CD14-positive monocyte (primary cell): Measurements from ENCODE around the gene SH2B2. TPM values are rescaled to one million over a fixed set of nuclear protein-coding genes. Genes with fewer than 3 reads are reported as not detected.
"Not testable (repeated sequence)": the region's sequence is repeated elsewhere in the genome, so short reads cannot be mapped to it uniquely, and the experiment has no call there.

ENCODE experiments used
- DNase-seq, 3 donors: peaks; one replicate each; pipeline ENCODE4 v3.0.0-alpha.2; 2011 to 2022
- H2AFZ ChIP-seq: 2 replicates; pipeline ENCODE4 v1.6.0; 2012; ENCODE audit warnings: mild to moderate bottlenecking, low read depth, low read length, inconsistent platforms; ENCODE audit not compliant: insufficient read depth, poor library complexity, severe bottlenecking
- H3K27ac ChIP-seq, 2 donors: 1 replicate in 1 of 2; 2 replicates in 1 of 2; pipeline ENCODE4 v1.5.1; 2012 to 2013; ENCODE audit warnings: low read length in 2 of 2, control low read depth in 1 of 2, inconsistent platforms in 1 of 2, low read depth in 1 of 2, mild to moderate bottlenecking in 1 of 2
- H3K27me3 ChIP-seq, 2 donors: one replicate each; pipeline versions ENCODE4 v1.6.0 to v1.6.1; 2011 to 2013; ENCODE audit warnings: low read length in 2 of 2; ENCODE audit not compliant: control insufficient read depth in 2 of 2, insufficient read depth in 2 of 2
- H3K36me3 ChIP-seq, 2 donors: replicated peaks in 1 of 2; 1 replicate in 1 of 2; 2 replicates in 1 of 2; pipeline versions ENCODE4 v1.5.1 to v1.6.1; 2012 to 2013; ENCODE audit warnings: low read length in 2 of 2, control low read depth in 1 of 2, inconsistent platforms in 1 of 2, mild to moderate bottlenecking in 1 of 2; ENCODE audit not compliant: insufficient read depth in 2 of 2, control insufficient read depth in 1 of 2
- H3K4me1 ChIP-seq, 2 donors: 1 replicate in 1 of 2; 2 replicates in 1 of 2; pipeline versions ENCODE4 v1.5.1 to v1.6.1; 2012 to 2013; ENCODE audit warnings: low read length in 2 of 2, control low read depth in 1 of 2, inconsistent platforms in 1 of 2, mild to moderate bottlenecking in 1 of 2, moderate library complexity in 1 of 2; ENCODE audit not compliant: insufficient read depth in 2 of 2, control insufficient read depth in 1 of 2
- H3K4me2 ChIP-seq: replicated peaks from 2 replicates; pipeline ENCODE3; 2012; ENCODE audit warnings: low read length, moderate library complexity, mild to moderate bottlenecking; ENCODE audit not compliant: poor library complexity, severe bottlenecking; ENCODE audit errors: extremely low read depth
- H3K4me3 ChIP-seq, 3 experiments: fragments of 200-600 bp in 1 of 3; sonication (generic) in 1 of 3; replicated peaks in 1 of 3; 1 replicate in 2 of 3; 2 replicates in 1 of 3; pipeline ENCODE4 v1.5.1; 2011 to 2013; ENCODE audit warnings: low read length in 3 of 3, mild to moderate bottlenecking in 3 of 3, control low read depth in 2 of 3, low read depth in 2 of 3, inconsistent platforms in 1 of 3, moderate library complexity in 1 of 3
- H3K79me2 ChIP-seq: 2 replicates; pipeline ENCODE4 v1.6.0; 2012; ENCODE audit warnings: mild to moderate bottlenecking, control low read depth, inconsistent platforms, low read length, moderate library complexity; ENCODE audit not compliant: insufficient read depth
- H3K9ac ChIP-seq: 2 replicates; pipeline ENCODE4 v1.6.0; 2017; ENCODE audit warnings: low read length, mild to moderate bottlenecking; ENCODE audit not compliant: insufficient read depth, poor library complexity, severe bottlenecking
- H3K9me3 ChIP-seq, 2 donors: replicated peaks in 1 of 2; 1 replicate in 1 of 2; 2 replicates in 1 of 2; pipeline versions ENCODE4 v1.5.1 to v1.6.1; 2012 to 2013; ENCODE audit warnings: low read length in 2 of 2, control low read depth in 1 of 2; ENCODE audit not compliant: control insufficient read depth in 1 of 2, insufficient read depth in 1 of 2
- H4K20me1 ChIP-seq: 2 replicates; pipeline ENCODE4 v1.6.0; 2012; ENCODE audit warnings: mild to moderate bottlenecking, low read length, control low read depth, moderate library complexity; ENCODE audit not compliant: insufficient read depth
- H3K27ac Mint-ChIP-seq, 7 donors: one replicate each; pipeline ENCODE4 v1.8.0; 2020; ENCODE audit warnings: mild to moderate bottlenecking in 7 of 7, mixed read lengths in 7 of 7, moderate library complexity in 6 of 7, inconsistent platforms in 2 of 7
- H3K27me3 Mint-ChIP-seq, 3 donors: one replicate each; pipeline ENCODE4 v1.8.0; 2021 to 2022; ENCODE audit warnings: low read depth in 3 of 3, mild to moderate bottlenecking in 3 of 3, mixed read lengths in 3 of 3, moderate library complexity in 3 of 3, inconsistent platforms in 1 of 3
- H3K36me3 Mint-ChIP-seq, 2 donors: one replicate each; pipeline ENCODE4 v1.8.0; 2020; ENCODE audit warnings: mixed read lengths in 2 of 2, inconsistent platforms in 1 of 2, mild to moderate bottlenecking in 1 of 2
- H3K4me1 Mint-ChIP-seq: one replicate; pipeline ENCODE4 v1.8.0; 2020; ENCODE audit warnings: mild to moderate bottlenecking, mixed read lengths
- H3K4me3 Mint-ChIP-seq, 2 donors: one replicate each; pipeline ENCODE4 v1.8.0; 2020; ENCODE audit warnings: mild to moderate bottlenecking in 2 of 2, mixed read lengths in 2 of 2, moderate library complexity in 1 of 2
- H3K9me3 Mint-ChIP-seq, 7 donors: one replicate each; pipeline ENCODE4 v1.8.0; 2020 to 2022; ENCODE audit warnings: mixed read lengths in 7 of 7, mild to moderate bottlenecking in 6 of 7, moderate library complexity in 6 of 7, inconsistent platforms in 2 of 7
- CTCF ChIP-seq: fragments of 200-600 bp; IDR thresholded peaks from one replicate; pipeline ENCODE4 v1.8.0; 2022; ENCODE audit warnings: antibody characterized with exemption, mild to moderate bottlenecking
- WGBS: methylation state at CpG from one replicate; pipeline ENCODE4 v1.1.5; 2013; ENCODE audit warnings: missing lambda C conversion rate; ENCODE audit not compliant: insufficient coverage; 5-methylcytosine and 5-hydroxymethylcytosine counted together
- intact Hi-C, 2 donors: fragments of 100-400 bp; cut with micrococcal nuclease; formaldehyde crosslinking; loops; one replicate each; pipeline versions ENCODE4 v1.15.0 to v1.15.1; 2023
- polyA plus RNA-seq, 3 donors: library from polyadenylated mRNA; depleted of rRNA in 1 of 3; unstranded in 2 of 3; stranded (reverse) in 1 of 3; fragments of 300-500 nt in 2 of 3; fragments of >200 nt in 1 of 3; fragmentation: Illumina TruSeq in 2 of 3; gene quantifications; 1 replicate in 2 of 3; 2 replicates in 1 of 3; pipeline ENCODE4 v1.2.3, GENCODE V29; 2012 to 2021

Gene SH2B2
- polyA plus RNA-seq, 3 donors: 3.8 to 26.3 (median 4.7) TPM

- Histone ChIP-seq H2AFZ (no peak overlapping the region), H3K9me3 (no peaks in the 10 kb centered on the region), H3K27me3 (no peaks in the 10 kb centered on the region), H3K4me3 (no peak overlapping the region), H3K9ac (no peak overlapping the region), H3K36me3 (no peaks in the 10 kb centered on the region), H3K4me2 (no peak overlapping the region), H3K27ac (no peak overlapping the region), H3K4me1 (peaks cover 0 to 4% of the 10 kb centered on the region in 2 donors), H3K79me2 (no peaks in the 10 kb centered on the region), H4K20me1 (no peaks in the 10 kb centered on the region)
- WGBS: 96% methylated on average over 4 of the region's 11 CpGs
- TF ChIP-seq CTCF: no peak
- no peak overlapping the region for H3K27ac Mint-ChIP-seq
- DNase-seq: no peak
- peaks cover 3 to 4% of the 10 kb centered on the region in 2 donors for H3K36me3 Mint-ChIP-seq
- no peak overlapping the region for H3K4me3 Mint-ChIP-seq
- H3K27me3 Mint-ChIP-seq: peaks cover 5 to 15% (median 7%) of the 10 kb centered on the region in 3 donors
- intact Hi-C loops: no loop called here
- peaks cover 0 to 1% (median 0%) of the 10 kb centered on the region in 7 donors for H3K9me3 Mint-ChIP-seq
- peaks cover 24% of the 10 kb centered on the region for H3K4me1 Mint-ChIP-seq
Measured at GRCh38 chr7:102326157-102326889, 39.7 kb downstream of the SH2B2 start.

- H3K9ac ChIP-seq: not testable (repeated sequence)
Measured at GRCh38 chr7:102327183-102327582, 40.5 kb downstream of the SH2B2 start.

GRCh38 chr7:102328863-102329262 lies 42.2 kb downstream of the SH2B2 start:
- H3K36me3 ChIP-seq, H3K9me3 ChIP-seq, H3K4me1 ChIP-seq, H3K79me2 ChIP-seq, H3K36me3 Mint-ChIP-seq, H3K4me3 Mint-ChIP-seq, H3K9ac ChIP-seq, H2AFZ ChIP-seq, H3K4me3 ChIP-seq, H3K27me3 ChIP-seq, H4K20me1 ChIP-seq, DNase-seq, intact Hi-C loops, H3K4me2 ChIP-seq, H3K9me3 Mint-ChIP-seq, H3K27ac Mint-ChIP-seq, H3K27ac ChIP-seq: not testable (repeated sequence)
- Mint-ChIP-seq H3K4me1 (peaks cover 17% of the 10 kb centered on the region), H3K27me3 (peaks cover 5 to 11% (median 6%) of the 10 kb centered on the region in 3 donors)
- no CpG with 5 or more reads among the region's 5 CpGs for WGBS

More at GRCh38 chr7:102327183-102327582, 40.5 kb downstream of the SH2B2 start:
- H3K36me3 ChIP-seq, H3K4me3 Mint-ChIP-seq, H3K27ac ChIP-seq, H3K79me2 ChIP-seq, H4K20me1 ChIP-seq, H3K4me2 ChIP-seq, H3K4me1 ChIP-seq, H3K27ac Mint-ChIP-seq, H3K36me3 Mint-ChIP-seq, H3K9me3 ChIP-seq, intact Hi-C loops, DNase-seq, H3K27me3 ChIP-seq, H2AFZ ChIP-seq, H3K9me3 Mint-ChIP-seq, H3K4me3 ChIP-seq: not testable (repeated sequence)
- WGBS: 100% methylated on average over 1 of the region's 6 CpGs
- Mint-ChIP-seq H3K27me3 (peaks cover 5 to 11% (median 7%) of the 10 kb centered on the region in 3 donors), H3K4me1 (peaks cover 20% of the 10 kb centered on the region)

- H2AFZ ChIP-seq, intact Hi-C loops, H3K4me3 Mint-ChIP-seq, H3K9me3 ChIP-seq, H3K27me3 Mint-ChIP-seq, H3K36me3 ChIP-seq, DNase-seq, H3K4me1 ChIP-seq, H3K36me3 Mint-ChIP-seq, H3K4me2 ChIP-seq, H3K9me3 Mint-ChIP-seq, H3K27ac ChIP-seq, H3K27ac Mint-ChIP-seq, H3K4me3 ChIP-seq, H4K20me1 ChIP-seq, H3K79me2 ChIP-seq, H3K9ac ChIP-seq, H3K27me3 ChIP-seq: not testable (repeated sequence)
- 82% methylated on average over 2 of the region's 9 CpGs for WGBS
- H3K4me1 Mint-ChIP-seq: peaks cover 17% of the 10 kb centered on the region
Measured at GRCh38 chr7:102329366-102329765, 42.7 kb downstream of the SH2B2 start.
